ENCODE results near the gene EIF2B1. TPM values are rescaled to one million over a fixed set of nuclear protein-coding genes. Genes with fewer than 3 reads are reported as not detected.

The EIF2B1 gene
- total RNA-seq, 1 donor from 2014 or later: 45.8 TPM

- Mint-ChIP-seq H3K27me3 (ENCODE audit: unreplicated experiment) (peaks cover 1% of the 10 kb centered on the region), H3K27ac (ENCODE audit: unreplicated experiment) (no peak overlapping the region), H3K9me3 (ENCODE audit: unreplicated experiment) (no peaks in the 10 kb centered on the region), H3K4me1 (ENCODE audit: low read depth, unreplicated experiment) (no peaks in the 10 kb centered on the region), H3K36me3 (ENCODE audit: unreplicated experiment) (no peaks in the 10 kb centered on the region), H3K4me3 (ENCODE audit: unreplicated experiment) (no peak overlapping the region)
- TF ChIP-seq, protein P1, sequence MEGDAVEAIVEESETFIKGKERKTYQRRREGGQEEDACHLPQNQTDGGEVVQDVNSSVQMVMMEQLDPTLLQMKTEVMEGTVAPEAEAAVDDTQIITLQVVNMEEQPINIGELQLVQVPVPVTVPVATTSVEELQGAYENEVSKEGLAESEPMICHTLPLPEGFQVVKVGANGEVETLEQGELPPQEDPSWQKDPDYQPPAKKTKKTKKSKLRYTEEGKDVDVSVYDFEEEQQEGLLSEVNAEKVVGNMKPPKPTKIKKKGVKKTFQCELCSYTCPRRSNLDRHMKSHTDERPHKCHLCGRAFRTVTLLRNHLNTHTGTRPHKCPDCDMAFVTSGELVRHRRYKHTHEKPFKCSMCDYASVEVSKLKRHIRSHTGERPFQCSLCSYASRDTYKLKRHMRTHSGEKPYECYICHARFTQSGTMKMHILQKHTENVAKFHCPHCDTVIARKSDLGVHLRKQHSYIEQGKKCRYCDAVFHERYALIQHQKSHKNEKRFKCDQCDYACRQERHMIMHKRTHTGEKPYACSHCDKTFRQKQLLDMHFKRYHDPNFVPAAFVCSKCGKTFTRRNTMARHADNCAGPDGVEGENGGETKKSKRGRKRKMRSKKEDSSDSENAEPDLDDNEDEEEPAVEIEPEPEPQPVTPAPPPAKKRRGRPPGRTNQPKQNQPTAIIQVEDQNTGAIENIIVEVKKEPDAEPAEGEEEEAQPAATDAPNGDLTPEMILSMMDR (IDR thresholded peaks at IDR 0.05; ENCODE audit: partially characterized antibody, unreplicated experiment): no peak
- DNase-seq: no peak
Measured at GRCh38 chr12:123675436-123675835, 42.0 kb upstream of the EIF2B1 start.

GRCh38 chr12:123671876-123672275, 38.4 kb upstream of the EIF2B1 start:
- TF ChIP-seq, protein P1 (IDR thresholded peaks at IDR 0.05; ENCODE audit: partially characterized antibody, unreplicated experiment): no peak
- Mint-ChIP-seq H3K27ac (ENCODE audit: unreplicated experiment) (no peak overlapping the region), H3K36me3 (ENCODE audit: unreplicated experiment) (no peaks in the 10 kb centered on the region), H3K4me3 (ENCODE audit: unreplicated experiment) (peak overlapping the region; percentile 89), H3K9me3 (ENCODE audit: unreplicated experiment) (no peaks in the 10 kb centered on the region), H3K4me1 (ENCODE audit: low read depth, unreplicated experiment) (no peaks in the 10 kb centered on the region), H3K27me3 (ENCODE audit: unreplicated experiment) (peaks cover 1% of the 10 kb centered on the region)
- DNase-seq: no peak

DNA sequence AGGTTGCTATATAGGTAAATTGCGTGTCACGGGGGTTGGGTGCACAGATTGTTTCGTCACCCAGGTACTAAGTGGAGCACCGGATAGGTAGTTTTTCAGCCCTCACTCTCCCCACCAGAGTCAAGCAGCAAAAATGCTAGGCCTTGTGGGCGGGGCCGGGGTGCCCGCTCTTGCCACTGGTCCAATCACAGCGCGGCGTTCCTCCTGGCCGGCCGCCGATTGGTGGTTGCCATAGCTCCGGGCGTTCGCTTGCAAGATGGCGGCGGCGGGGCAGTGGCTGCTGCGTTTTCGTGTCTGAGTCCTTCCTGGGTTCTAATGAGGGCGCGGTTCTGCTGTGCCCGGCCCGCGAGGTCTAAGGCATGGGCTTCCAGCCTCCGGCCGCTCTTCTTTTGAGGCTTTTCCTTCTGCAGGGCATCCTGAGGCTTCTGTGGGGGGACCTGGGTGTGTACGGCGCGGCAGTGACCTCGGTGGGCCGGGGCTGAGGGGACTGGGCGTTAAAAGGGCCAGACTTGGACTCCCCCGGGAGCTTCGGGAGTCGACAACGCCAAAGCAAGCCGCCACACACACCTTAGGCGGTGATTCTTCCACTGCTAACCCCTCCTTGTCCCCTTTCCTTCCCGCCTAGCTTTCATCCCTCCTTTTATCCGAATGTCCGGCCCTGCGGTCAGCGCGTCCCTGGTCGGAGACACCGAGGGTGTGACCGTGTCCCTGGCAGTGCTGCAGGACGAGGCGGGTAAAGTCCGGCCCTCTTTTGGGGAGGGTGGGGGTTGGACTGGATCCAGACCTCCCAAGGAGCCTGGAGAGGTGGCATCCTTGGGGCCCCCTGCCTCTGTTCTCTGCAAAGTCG, 37.6 kb upstream of the EIF2B1 start, which contains the start of gene TCTN2:
Gene TCTN2 (plus strand): TSS at position 232 of the 847 bp plus-strand sequence. CDS start 128 bp downstream, at position 360.
- H3K4me3 Mint-ChIP-seq (ENCODE audit: unreplicated experiment): peak within 1 kb of the TSS; percentile 89
- H3K36me3 Mint-ChIP-seq (ENCODE audit: unreplicated experiment): no peaks in the 10 kb centered on the region
- peaks cover 1% of the 10 kb centered on the region for H3K27me3 Mint-ChIP-seq (ENCODE audit: unreplicated experiment)
- H3K9me3 Mint-ChIP-seq (ENCODE audit: unreplicated experiment): no peaks in the 10 kb centered on the region
- H3K27ac Mint-ChIP-seq (ENCODE audit: unreplicated experiment): no peak within 1 kb of the TSS
- TF ChIP-seq, protein P1 (IDR thresholded peaks at IDR 0.05; ENCODE audit: partially characterized antibody, unreplicated experiment): no peak
- peak; percentile 97 for DNase-seq
- no peaks in the 10 kb centered on the region for H3K4me1 Mint-ChIP-seq (ENCODE audit: low read depth, unreplicated experiment)

DNA sequence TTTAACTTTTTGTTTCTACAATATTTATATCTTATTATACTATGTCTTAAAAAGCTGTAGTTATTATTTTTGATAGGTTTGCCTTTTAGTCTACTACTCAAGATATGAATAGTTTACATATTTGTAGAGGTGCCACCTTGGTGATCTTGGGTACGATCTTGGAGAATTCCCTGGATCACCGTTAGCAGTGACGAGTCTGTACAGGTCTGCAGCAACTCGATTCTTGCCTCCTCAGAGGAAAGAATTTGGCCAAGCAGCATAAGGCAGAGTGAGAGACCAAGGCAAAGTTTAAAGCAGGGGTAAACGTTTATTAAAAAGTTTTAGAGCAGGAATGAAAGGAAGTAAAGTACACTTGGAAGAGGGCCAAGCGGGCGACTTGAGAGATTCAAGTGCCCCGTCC, 34.3 kb upstream of the EIF2B1 start:
- TF ChIP-seq, protein P1 (IDR thresholded peaks at IDR 0.05; ENCODE audit: partially characterized antibody, unreplicated experiment): no peak
- DNase-seq: no peak
- no peaks in the 10 kb centered on the region for H3K36me3 Mint-ChIP-seq (ENCODE audit: unreplicated experiment)
- H3K27me3 Mint-ChIP-seq (ENCODE audit: unreplicated experiment): no peaks in the 10 kb centered on the region
- no peaks in the 10 kb centered on the region for H3K4me1 Mint-ChIP-seq (ENCODE audit: low read depth, unreplicated experiment)
- no peak overlapping the region for H3K4me3 Mint-ChIP-seq (ENCODE audit: unreplicated experiment)
- peaks cover 2% of the 10 kb centered on the region for H3K9me3 Mint-ChIP-seq (ENCODE audit: unreplicated experiment)
- H3K27ac Mint-ChIP-seq (ENCODE audit: unreplicated experiment): no peak overlapping the region
